GM12878 (cell line): ENCODE results near the gene CLSTN2. TPM values are rescaled to one million over a fixed set of nuclear protein-coding genes. Genes with fewer than 3 reads are reported as not detected.

Experiments used
- ATAC-seq: fragments of 200-7000 bp; cut with Tn5 transposase; 3 replicates; pipeline ENCODE4 v1.9.1; 2020; ENCODE audit warnings: mild to moderate bottlenecking, moderate library complexity
- BruUV-seq: library from RNA; stranded (reverse); fragments of 400-500 nt; replicated peaks from 2 replicates; lab custom pipeline; 2021; lab: Mats Ljungman, UMichigan
- CTCF ChIA-PET: fragments of 300-600 bp; sonication (Branson Sonifier 250); formaldehyde crosslinking; extraction: SDS; loops from one replicate; lab custom pipeline; 2021; ENCODE audit warnings: inconsistent platforms; lab: Yijun Ruan, JAX
- POLR2A ChIA-PET: fragments of 350-600 bp; formaldehyde crosslinking; extraction: SDS; loops from one replicate; lab custom pipeline; 2021; ENCODE audit warnings: inconsistent platforms; lab: Charles Lee
- RAD21 ChIA-PET: fragments of 300-600 bp; sonication (Branson Sonifier 250); formaldehyde crosslinking; loops from one replicate; lab custom pipeline; 2023; ENCODE audit warnings: antibody characterized with exemption; ENCODE audit not compliant: unreplicated experiment; lab: Charles Lee
- SMC1A ChIA-PET: fragments of 300-600 bp; sonication (Branson Sonifier 250); formaldehyde crosslinking; loops from one replicate; lab custom pipeline; 2023; ENCODE audit not compliant: unreplicated experiment, uncharacterized antibody; lab: Charles Lee
- DNase-seq: peaks from one replicate; pipeline ENCODE4 v3.0.0-alpha.2; 2011; ENCODE audit warnings: low read depth, low spot score
- FAIRE-seq: peaks from 3 replicates; lab custom pipeline; 2011; peaks lifted over from hg19 to GRCh38; lab: Jason Lieb, UNC
- H2AFZ ChIP-seq: 2 replicates; pipeline ENCODE4 v1.6.0; 2011; ENCODE audit warnings: low read depth, low read length, control low read depth; ENCODE audit not compliant: control insufficient read depth
- H3K27ac ChIP-seq: 2 replicates; pipeline ENCODE4 v1.5.1; 2011; ENCODE audit warnings: control low read depth; ENCODE audit not compliant: control insufficient read depth, insufficient read depth
- H3K27me3 ChIP-seq, 2 experiments: replicated peaks in 1 of 2; 2 replicates each; pipeline versions ENCODE4 v1.6.0 to v1.6.1; 2011; ENCODE audit warnings: low read length in 1 of 2; ENCODE audit not compliant: control insufficient read depth in 2 of 2, insufficient read depth in 2 of 2
- H3K36me3 ChIP-seq, 2 experiments: 2 replicates each; pipeline ENCODE4 v1.5.1; 2011; ENCODE audit warnings: low read length in 1 of 2; ENCODE audit not compliant: control insufficient read depth in 2 of 2, insufficient read depth in 2 of 2
- H3K4me1 ChIP-seq: 2 replicates; pipeline ENCODE4 v1.6.1; 2011; ENCODE audit warnings: mild to moderate bottlenecking, low read length, moderate library complexity, mixed read lengths; ENCODE audit not compliant: control insufficient read depth, insufficient read depth
- H3K4me2 ChIP-seq: 2 replicates; pipeline ENCODE4 v1.6.0; 2011; ENCODE audit warnings: control low read depth; ENCODE audit not compliant: control insufficient read depth, insufficient read depth
- H3K4me3 ChIP-seq: fragments of 200-600 bp; sonication (generic); 2 replicates; pipeline ENCODE4 v1.5.1; 2016
- H3K79me2 ChIP-seq: 2 replicates; pipeline ENCODE4 v1.6.0; 2011; ENCODE audit warnings: low read length; ENCODE audit not compliant: control insufficient read depth, insufficient read depth
- H3K9ac ChIP-seq: 2 replicates; pipeline ENCODE4 v1.8.0; 2011; ENCODE audit warnings: low read length, control low read depth, mixed read lengths; ENCODE audit not compliant: control insufficient read depth, insufficient read depth
- H3K9me3 ChIP-seq: replicated peaks from 3 replicates; pipeline ENCODE4 v1.5.1; 2011; ENCODE audit warnings: mild to moderate bottlenecking, low read length; ENCODE audit not compliant: control insufficient read depth, insufficient read depth
- H4K20me1 ChIP-seq: 2 replicates; pipeline ENCODE4 v1.6.0; 2011; ENCODE audit not compliant: control insufficient read depth, insufficient read depth
- CREM ChIP-seq: IDR thresholded peaks from 2 replicates; pipeline ENCODE4 v1.6.1; 2014; ENCODE audit warnings: antibody characterized with exemption, low read depth
- POLR2AphosphoS2 ChIP-seq: IDR thresholded peaks from 2 replicates; pipeline ENCODE4 v1.6.1; 2011; ENCODE audit warnings: low read depth, mild to moderate bottlenecking, low read length, improper control_type of control experiment, moderate library complexity
- POU2F2 ChIP-seq: IDR thresholded peaks from 3 replicates; pipeline ENCODE4 v1.6.1; 2011; ENCODE audit warnings: low read depth, mild to moderate bottlenecking, low read length, borderline replicate concordance
- SMC3 ChIP-seq: IDR thresholded peaks from 2 replicates; pipeline ENCODE4 v1.6.1; 2011; ENCODE audit warnings: low read length, improper control_type of control experiment, borderline replicate concordance
- STAT1 ChIP-seq: fragments of 450-650 bp; conservative IDR thresholded peaks from 2 replicates; pipeline ENCODE4 v1.6.1; 2014; ENCODE audit warnings: antibody characterized with exemption, mild to moderate bottlenecking
- TCF12 ChIP-seq: IDR thresholded peaks from 2 replicates; pipeline ENCODE4 v1.6.1; 2011; ENCODE audit warnings: low read depth, mild to moderate bottlenecking, low read length
- USF2 ChIP-seq: IDR thresholded peaks from 2 replicates; pipeline ENCODE4 v1.6.1; 2011; ENCODE audit warnings: low read depth, low read length, improper control_type of control experiment, borderline replicate concordance
- WGBS: methylation state at CpG from one replicate; pipeline ENCODE4 v1.1.6; 2016; ENCODE audit warnings: low lambda C conversion rate; ENCODE audit not compliant: insufficient replicate concordance, insufficient coverage; ENCODE audit errors: missing lambda C conversion rate; 5-methylcytosine and 5-hydroxymethylcytosine counted together
- in situ Hi-C: fragments of 300-500 bp; cut with MboI; formaldehyde crosslinking; loops from 9 replicates; pipeline ENCODE4 v1.14.3; 2018; ENCODE audit warnings: mixed read lengths
- intact Hi-C: fragments of 100-400 bp; cut with micrococcal nuclease; formaldehyde crosslinking; loops from one replicate; pipeline ENCODE4 v1.14.2; 2022; ENCODE audit not compliant: unreplicated experiment
- polyA plus RNA-seq, 11 experiments: library from polyadenylated mRNA; depleted of rRNA in 4 of 11; unstranded in 6 of 11; stranded (reverse) in 5 of 11; fragments of >200 nt; fragmentation: Nextera tagmentation in 4 of 11; fragmentation: Illumina TruSeq in 1 of 11; extraction: Ambion mirVana in 4 of 11; extraction: Trizol in 1 of 11; gene quantifications; 1 replicate in 1 of 11; 2 replicates in 10 of 11; pipeline versions ENCODE4 v1.2.1 to v1.2.3, GENCODE V29; 2011 to 2016; ENCODE audit warnings: inconsistent platforms in 2 of 11, missing spikeins in 2 of 11, low read depth in 1 of 11
- total RNA-seq, 4 experiments: library from RNA; depleted of rRNA in 3 of 4; stranded (reverse); fragments of >200 nt in 3 of 4; fragmentation: Illumina TruSeq in 1 of 4; extraction: Trizol in 1 of 4; gene quantifications; 2 replicates each; pipeline versions ENCODE4 v1.2.1 to v1.2.3, GENCODE V29; 2013 to 2021
- TF ChIP-seq, protein P1 (sequence below): fragments of 450-650 bp; formaldehyde crosslinking; IDR thresholded peaks from 2 replicates; pipeline ENCODE4 v1.4.0; 2020; ENCODE audit warnings: mild to moderate bottlenecking, moderate library complexity

CLSTN2 gene
- total and polyA plus RNA-seq, 10 of the 15 experiments (the other 5 are each of a cell fraction or from before 2014, with no cell fraction given) = under 0.01 to 0.10 (median under 0.01) TPM; not detected in 5

- CTCF ChIA-PET = interaction anchor here (1.0 kb wide), 1 partner anchor 131 kb away, joined by 3 read pairs; no protein-coding TSS in a partner anchor
- ATAC-seq = no peak
- no peak overlapping the region for H3K4me2 ChIP-seq
- TF ChIP-seq CREM = no peak
- TF ChIP-seq POLR2AphosphoS2 = no peak
- TF ChIP-seq STAT1 = no peak
- TF ChIP-seq POU2F2 = no peak
- TF ChIP-seq, all 136 proteins: peak for 0
- BruUV-seq = no TSS peak
- ChIA-PET RAD21 (no interaction called here), SMC1A (interaction anchor here (0.6 kb wide), 1 partner anchor 317 kb away, joined by 3 read pairs; no protein-coding TSS in a partner anchor), POLR2A (no interaction called here)
- no peak overlapping the region for H3K27ac ChIP-seq
- no peaks in the 10 kb centered on the region for H3K9me3 ChIP-seq
- WGBS = 36% methylated on average over 1 of the region's 1 CpG
- H4K20me1 ChIP-seq = no peaks in the 10 kb centered on the region
- no peaks in the 10 kb centered on the region for H3K4me1 ChIP-seq
- FAIRE-seq (no peak), DNase-seq (no peak)
- H3K36me3 ChIP-seq = no peaks in the 10 kb centered on the region
- intact Hi-C loops = no loop called here
- no peaks in the 10 kb centered on the region; a peak in 1 of 4 replicates for H3K27me3 ChIP-seq
- H2AFZ ChIP-seq = no peak overlapping the region
- no peaks in the 10 kb centered on the region for H3K79me2 ChIP-seq
- no peak overlapping the region for H3K4me3 ChIP-seq
- H3K9ac ChIP-seq = no peak overlapping the region
- in situ Hi-C loops = no loop called here
Measured at GRCh38 chr3:140050396-140050795, 115.4 kb downstream of the CLSTN2 start.

DNA sequence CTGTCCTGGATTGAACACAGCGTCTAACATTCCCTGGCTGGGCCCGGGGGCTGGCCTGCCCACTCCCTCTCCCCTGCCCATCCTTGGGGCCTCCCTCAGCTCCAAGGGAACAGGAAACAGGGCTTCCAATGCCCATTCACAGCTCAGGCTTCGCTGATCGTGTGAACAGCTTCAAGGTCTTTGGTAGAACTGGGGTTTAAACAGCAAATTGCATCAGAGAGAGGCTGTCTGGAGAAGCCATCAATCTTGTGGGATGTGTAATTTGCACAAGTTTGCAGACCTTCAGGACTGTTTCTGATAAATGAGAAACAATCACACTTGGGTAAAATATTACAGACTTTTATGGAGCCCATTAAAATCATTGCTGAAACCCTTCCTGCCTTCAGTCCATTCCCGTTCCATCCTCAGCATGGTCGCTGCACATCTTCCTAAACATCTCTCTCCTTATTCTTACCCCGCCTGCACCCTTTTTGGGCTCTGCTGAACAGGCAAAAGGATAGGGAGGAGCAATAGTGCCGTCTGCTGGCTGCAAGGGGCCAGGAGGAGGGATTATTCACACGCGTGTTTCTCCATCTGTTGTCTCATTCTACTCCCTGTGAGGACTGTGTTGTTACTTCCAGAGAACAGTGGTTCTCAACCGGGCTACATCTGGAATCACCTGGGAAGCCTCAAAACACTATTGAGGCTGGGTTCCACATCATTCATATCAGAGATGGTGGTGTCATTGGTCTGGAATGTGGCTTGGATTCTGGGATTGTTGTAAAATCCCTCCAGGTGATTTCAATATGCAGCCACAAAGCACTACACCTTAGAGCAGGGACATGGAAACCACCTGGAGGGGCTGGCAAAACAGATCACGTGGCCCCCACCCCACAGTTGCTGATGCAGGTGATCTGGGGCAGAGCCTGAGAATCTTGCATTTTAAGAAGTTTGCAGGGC, 116.3 kb downstream of the CLSTN2 start:
- DNase-seq (no peak), ATAC-seq (no peak), FAIRE-seq (no peak)
- Histone ChIP-seq H4K20me1 (no peaks in the 10 kb centered on the region), H3K27me3 (no peaks in the 10 kb centered on the region; a peak in 1 of 4 replicates), H3K79me2 (no peaks in the 10 kb centered on the region), H3K4me3 (no peak overlapping the region), H3K4me1 (no peaks in the 10 kb centered on the region), H3K9me3 (no peaks in the 10 kb centered on the region), H3K4me2 (no peak overlapping the region), H3K9ac (no peak overlapping the region), H3K27ac (no peak overlapping the region), H3K36me3 (no peaks in the 10 kb centered on the region), H2AFZ (no peak overlapping the region)
- SMC1A ChIA-PET = interaction anchor here (0.6 kb wide), 1 partner anchor 316 kb away, joined by 3 read pairs; no protein-coding TSS in a partner anchor
- in situ Hi-C loops = no loop called here
- intact Hi-C loops = no loop called here
- POLR2A ChIA-PET = no interaction called here
- CTCF ChIA-PET = no interaction called here
- whole genome bisulfite sequencing = 10% methylated on average over 12 of the region's 12 CpGs
- RAD21 ChIA-PET = no interaction called here
- BruUV-seq = no TSS peak
- TF ChIP-seq USF2 = no peak
- TF ChIP-seq SMC3 = no peak
- TF ChIP-seq TCF12 = no peak
- TF ChIP-seq, protein P1, sequence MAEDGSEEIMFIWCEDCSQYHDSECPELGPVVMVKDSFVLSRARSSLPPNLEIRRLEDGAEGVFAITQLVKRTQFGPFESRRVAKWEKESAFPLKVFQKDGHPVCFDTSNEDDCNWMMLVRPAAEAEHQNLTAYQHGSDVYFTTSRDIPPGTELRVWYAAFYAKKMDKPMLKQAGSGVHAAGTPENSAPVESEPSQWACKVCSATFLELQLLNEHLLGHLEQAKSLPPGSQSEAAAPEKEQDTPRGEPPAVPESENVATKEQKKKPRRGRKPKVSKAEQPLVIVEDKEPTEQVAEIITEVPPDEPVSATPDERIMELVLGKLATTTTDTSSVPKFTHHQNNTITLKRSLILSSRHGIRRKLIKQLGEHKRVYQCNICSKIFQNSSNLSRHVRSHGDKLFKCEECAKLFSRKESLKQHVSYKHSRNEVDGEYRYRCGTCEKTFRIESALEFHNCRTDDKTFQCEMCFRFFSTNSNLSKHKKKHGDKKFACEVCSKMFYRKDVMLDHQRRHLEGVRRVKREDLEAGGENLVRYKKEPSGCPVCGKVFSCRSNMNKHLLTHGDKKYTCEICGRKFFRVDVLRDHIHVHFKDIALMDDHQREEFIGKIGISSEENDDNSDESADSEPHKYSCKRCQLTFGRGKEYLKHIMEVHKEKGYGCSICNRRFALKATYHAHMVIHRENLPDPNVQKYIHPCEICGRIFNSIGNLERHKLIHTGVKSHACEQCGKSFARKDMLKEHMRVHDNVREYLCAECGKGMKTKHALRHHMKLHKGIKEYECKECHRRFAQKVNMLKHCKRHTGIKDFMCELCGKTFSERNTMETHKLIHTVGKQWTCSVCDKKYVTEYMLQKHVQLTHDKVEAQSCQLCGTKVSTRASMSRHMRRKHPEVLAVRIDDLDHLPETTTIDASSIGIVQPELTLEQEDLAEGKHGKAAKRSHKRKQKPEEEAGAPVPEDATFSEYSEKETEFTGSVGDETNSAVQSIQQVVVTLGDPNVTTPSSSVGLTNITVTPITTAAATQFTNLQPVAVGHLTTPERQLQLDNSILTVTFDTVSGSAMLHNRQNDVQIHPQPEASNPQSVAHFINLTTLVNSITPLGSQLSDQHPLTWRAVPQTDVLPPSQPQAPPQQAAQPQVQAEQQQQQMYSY = no peak
